HG02938 (cell line): Measurements from ENCODE around the gene RAB40A.
A peak's percentile ranks its signal among the peaks of the same experiment; 100 is the strongest.

Experiments
- ATAC-seq: cut with Tn5 transposase; IDR thresholded peaks from one replicate; pipeline ENCODE4 v1.9.1; 2021; ENCODE audit warnings: mild to moderate bottlenecking, moderate library complexity; ENCODE audit not compliant: unreplicated experiment

Gene RAB40A

GRCh38 chrX:103519389-103519788 is at the start of gene RAB40A:
Gene RAB40A, minus strand, starts transcription at chrX:103519489. Its CDS starts 18,733 bp downstream, at chrX:103500756.
- no peak for ATAC-seq

GRCh38 chrX:103565752-103566151 is 46.5 kb upstream of the RAB40A start:
- ATAC-seq = no peak

GRCh38 chrX:103565197-103565596 is 45.9 kb upstream of the RAB40A start:
- ATAC-seq = no peak

GRCh38 chrX:103562801-103563200 is 43.5 kb upstream of the RAB40A start:
- ATAC-seq = no peak

GRCh38 chrX:103560256-103560655 is 41.0 kb upstream of the RAB40A start:
- no peak for ATAC-seq

GRCh38 chrX:103556963-103557612 is 37.8 kb upstream of the RAB40A start:
- no peak for ATAC-seq

GRCh38 chrX:103554687-103555424 is 35.6 kb upstream of the RAB40A start:
- ATAC-seq = peak; percentile 98

- ATAC-seq = no peak
Observed at GRCh38 chrX:103552236-103552635, 32.9 kb upstream of the RAB40A start.

GRCh38 chrX:103550415-103551051 is 31.2 kb upstream of the RAB40A start:
- ATAC-seq = no peak

GRCh38 chrX:103549916-103550315 is 30.6 kb upstream of the RAB40A start:
- ATAC-seq = no peak

- no peak for ATAC-seq
Observed at GRCh38 chrX:103540145-103540544, 20.9 kb upstream of the RAB40A start.

GRCh38 chrX:103539695-103540094 is 20.4 kb upstream of the RAB40A start:
- no peak for ATAC-seq

- no peak for ATAC-seq
Observed at GRCh38 chrX:103538728-103539127, 19.4 kb upstream of the RAB40A start.

GRCh38 chrX:103537871-103538387 is 18.6 kb upstream of the RAB40A start:
- no peak for ATAC-seq

GRCh38 chrX:103536732-103537131 is 17.4 kb upstream of the RAB40A start:
- ATAC-seq = no peak

GRCh38 chrX:103536071-103536470 is 16.8 kb upstream of the RAB40A start:
- no peak for ATAC-seq

GRCh38 chrX:103535206-103535605 is 15.9 kb upstream of the RAB40A start:
- no peak for ATAC-seq

- no peak for ATAC-seq
Observed at GRCh38 chrX:103533511-103534216, 14.4 kb upstream of the RAB40A start.

- ATAC-seq = no peak
Observed at GRCh38 chrX:103531002-103531401, 11.7 kb upstream of the RAB40A start.

GRCh38 chrX:103530545-103530944 is 11.3 kb upstream of the RAB40A start:
- no peak for ATAC-seq

GRCh38 chrX:103529550-103529949 is 10.3 kb upstream of the RAB40A start:
- no peak for ATAC-seq
